Parathyroid adenoma (tissue), 2 donors: ENCODE results near the gene CCL20.

ENCODE experiments used
- H2AFZ ChIP-seq: fragments of 300-600 bp; sonication (generic); one replicate; pipeline ENCODE4 v1.7.0; 2017; ENCODE audit warnings: antibody characterized with exemption, mild to moderate bottlenecking
- H3K27ac ChIP-seq: fragments of 300-600 bp; sonication (generic); one replicate; pipeline ENCODE4 v1.7.0; 2017
- H3K27me3 ChIP-seq: fragments of 300-600 bp; sonication (generic); one replicate; pipeline ENCODE4 v1.7.0; 2017; ENCODE audit warnings: low read length; ENCODE audit not compliant: control insufficient read depth, insufficient read depth
- H3K36me3 ChIP-seq: fragments of 300-600 bp; sonication (generic); one replicate; pipeline ENCODE4 v1.7.0; 2017; ENCODE audit warnings: low read length; ENCODE audit not compliant: control insufficient read depth, insufficient read depth
- H3K4me1 ChIP-seq: fragments of 300-600 bp; sonication (generic); one replicate; pipeline ENCODE4 v1.7.0; 2017; ENCODE audit warnings: control low read depth
- H3K4me2 ChIP-seq: fragments of 300-600 bp; sonication (generic); one replicate; pipeline ENCODE4 v1.7.0; 2017; ENCODE audit warnings: low read length
- H3K4me3 ChIP-seq: fragments of 300-600 bp; sonication (generic); one replicate; pipeline ENCODE4 v1.7.0; 2017; ENCODE audit warnings: low read depth, low read length
- H3K79me2 ChIP-seq: fragments of 300-600 bp; sonication (generic); one replicate; pipeline ENCODE4 v1.7.0; 2017; ENCODE audit warnings: control low read depth
- H3K9ac ChIP-seq: fragments of 300-600 bp; sonication (generic); one replicate; pipeline ENCODE4 v1.7.0; 2017; ENCODE audit warnings: mild to moderate bottlenecking
- H3K9me3 ChIP-seq: fragments of 300-600 bp; sonication (generic); one replicate; pipeline ENCODE4 v1.7.0; 2017; ENCODE audit warnings: low read length; ENCODE audit not compliant: control insufficient read depth
- TF ChIP-seq, protein P1 (sequence below): fragments of 300-600 bp; sonication (generic); IDR thresholded peaks from one replicate; pipeline ENCODE4 v1.7.0; 2017; ENCODE audit warnings: antibody characterized with exemption, mild to moderate bottlenecking
- donor health status: primary hyperparathyroidism.

CCL20 gene

DNA sequence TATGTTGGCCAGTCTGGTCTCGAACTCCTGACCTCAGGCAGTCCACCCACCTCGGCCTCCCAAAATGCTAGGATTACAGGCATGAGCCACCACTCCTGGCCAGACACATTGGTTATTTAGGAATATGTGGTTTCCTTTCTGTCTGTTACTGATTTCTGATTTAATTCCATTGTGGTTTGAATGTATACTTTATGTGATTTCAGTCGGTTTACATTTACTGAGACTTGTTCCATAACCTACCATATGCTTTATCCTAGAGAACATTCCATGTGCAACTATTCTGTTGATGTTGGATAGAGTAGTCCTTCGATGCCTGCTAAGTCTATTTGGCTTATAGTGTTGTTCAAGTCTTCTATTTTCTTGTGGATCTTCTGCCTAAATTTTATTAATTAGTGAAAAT is 1.6 kb upstream of the CCL20 start:
- Histone ChIP-seq H3K4me1 (no peaks in the 10 kb centered on the region), H3K4me2 (no peak overlapping the region), H3K27me3 (no peaks in the 10 kb centered on the region), H3K36me3 (no peaks in the 10 kb centered on the region), H3K79me2 (no peaks in the 10 kb centered on the region), H3K27ac (no peak overlapping the region), H3K4me3 (no peak overlapping the region), H2AFZ (no peak overlapping the region), H3K9ac (no peak overlapping the region), H3K9me3 (no peaks in the 10 kb centered on the region)
- TF ChIP-seq, protein P1, sequence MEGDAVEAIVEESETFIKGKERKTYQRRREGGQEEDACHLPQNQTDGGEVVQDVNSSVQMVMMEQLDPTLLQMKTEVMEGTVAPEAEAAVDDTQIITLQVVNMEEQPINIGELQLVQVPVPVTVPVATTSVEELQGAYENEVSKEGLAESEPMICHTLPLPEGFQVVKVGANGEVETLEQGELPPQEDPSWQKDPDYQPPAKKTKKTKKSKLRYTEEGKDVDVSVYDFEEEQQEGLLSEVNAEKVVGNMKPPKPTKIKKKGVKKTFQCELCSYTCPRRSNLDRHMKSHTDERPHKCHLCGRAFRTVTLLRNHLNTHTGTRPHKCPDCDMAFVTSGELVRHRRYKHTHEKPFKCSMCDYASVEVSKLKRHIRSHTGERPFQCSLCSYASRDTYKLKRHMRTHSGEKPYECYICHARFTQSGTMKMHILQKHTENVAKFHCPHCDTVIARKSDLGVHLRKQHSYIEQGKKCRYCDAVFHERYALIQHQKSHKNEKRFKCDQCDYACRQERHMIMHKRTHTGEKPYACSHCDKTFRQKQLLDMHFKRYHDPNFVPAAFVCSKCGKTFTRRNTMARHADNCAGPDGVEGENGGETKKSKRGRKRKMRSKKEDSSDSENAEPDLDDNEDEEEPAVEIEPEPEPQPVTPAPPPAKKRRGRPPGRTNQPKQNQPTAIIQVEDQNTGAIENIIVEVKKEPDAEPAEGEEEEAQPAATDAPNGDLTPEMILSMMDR: no peak

DNA sequence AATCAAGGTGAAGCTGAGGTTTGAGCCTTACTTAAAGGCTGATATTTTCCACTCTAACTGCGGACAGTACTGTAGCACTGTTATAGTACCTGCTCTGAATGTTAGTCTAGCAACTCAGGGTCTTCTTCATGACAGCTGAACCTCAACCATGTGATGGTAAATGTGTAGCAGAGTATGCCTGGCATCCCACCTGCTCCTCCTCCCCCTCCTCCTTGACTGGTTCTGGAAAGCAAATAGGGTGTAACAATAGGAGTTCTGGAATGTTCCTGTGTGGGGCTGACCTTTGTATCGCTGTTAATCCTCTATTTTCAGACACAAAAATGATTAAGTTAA is 447 bp upstream of the CCL20 start:
- no peaks in the 10 kb centered on the region for H3K79me2 ChIP-seq
- H3K4me3 ChIP-seq: no peak overlapping the region
- TF ChIP-seq, protein P1: no peak
- H3K9me3 ChIP-seq: no peaks in the 10 kb centered on the region
- H3K36me3 ChIP-seq: no peaks in the 10 kb centered on the region
- no peak overlapping the region for H2AFZ ChIP-seq
- H3K27me3 ChIP-seq: no peaks in the 10 kb centered on the region
- H3K4me2 ChIP-seq: no peak overlapping the region
- H3K4me1 ChIP-seq: no peaks in the 10 kb centered on the region
- no peak overlapping the region for H3K27ac ChIP-seq
- H3K9ac ChIP-seq: no peak overlapping the region

DNA sequence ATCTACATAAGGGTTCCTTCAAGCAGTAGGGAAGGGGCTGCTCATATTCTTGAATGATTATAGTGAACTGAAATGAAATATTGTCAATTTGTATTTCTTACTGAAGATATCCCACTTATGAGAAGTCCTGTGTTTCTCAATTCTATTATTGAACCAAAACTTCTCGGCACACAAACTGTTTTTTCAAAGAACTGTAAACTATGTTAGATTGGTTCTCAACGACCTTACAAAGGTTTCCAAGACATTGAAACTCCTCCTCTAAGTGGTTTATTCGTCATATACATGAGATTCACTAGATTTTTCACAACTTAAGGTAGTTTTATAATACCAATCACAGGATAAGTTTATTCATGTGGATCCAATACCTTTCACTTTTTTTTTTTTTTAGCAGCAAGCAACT is 1.4 kb downstream of the CCL20 start:
- Histone ChIP-seq H3K27me3 (no peaks in the 10 kb centered on the region), H3K79me2 (no peaks in the 10 kb centered on the region), H3K36me3 (no peaks in the 10 kb centered on the region), H2AFZ (no peak overlapping the region), H3K27ac (no peak overlapping the region), H3K4me2 (no peak overlapping the region), H3K4me1 (no peaks in the 10 kb centered on the region), H3K4me3 (no peak overlapping the region), H3K9me3 (no peaks in the 10 kb centered on the region), H3K9ac (no peak overlapping the region)
- TF ChIP-seq, protein P1: no peak

DNA sequence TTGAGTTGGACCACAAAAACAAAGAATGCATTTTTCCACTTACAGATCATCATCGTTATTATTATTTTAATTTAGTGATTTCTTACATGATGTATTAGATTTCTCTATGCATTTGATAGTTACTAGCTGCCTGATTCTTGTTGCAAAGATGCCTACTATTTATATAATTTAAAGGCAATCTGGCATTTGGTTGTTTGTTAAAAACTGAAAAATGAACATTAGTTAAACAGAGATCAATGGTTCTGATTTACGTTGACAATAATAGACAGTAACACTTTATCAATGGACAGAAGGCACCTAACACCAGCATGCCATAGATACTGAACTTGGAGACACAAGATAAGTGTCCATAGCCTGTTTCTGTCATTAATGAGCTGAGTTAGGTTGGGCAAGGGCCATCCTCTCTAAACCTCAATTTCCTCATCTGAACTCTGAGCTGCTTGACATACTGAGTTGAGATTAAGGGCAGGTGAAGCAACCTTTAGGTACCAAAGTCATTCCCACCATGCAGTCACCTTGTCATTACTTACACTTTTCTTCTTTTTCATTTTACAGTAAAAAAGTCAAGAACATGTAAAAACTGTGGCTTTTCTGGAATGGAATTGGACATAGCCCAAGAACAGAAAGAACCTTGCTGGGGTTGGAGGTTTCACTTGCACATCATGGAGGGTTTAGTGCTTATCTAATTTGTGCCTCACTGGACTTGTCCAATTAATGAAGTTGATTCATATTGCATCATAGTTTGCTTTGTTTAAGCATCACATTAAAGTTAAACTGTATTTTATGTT is 3.1 kb downstream of the CCL20 start:
- Histone ChIP-seq H3K27me3 (no peaks in the 10 kb centered on the region), H2AFZ (no peak overlapping the region), H3K9me3 (no peaks in the 10 kb centered on the region), H3K4me3 (no peak overlapping the region), H3K27ac (no peak overlapping the region), H3K4me1 (no peaks in the 10 kb centered on the region), H3K9ac (no peak overlapping the region), H3K36me3 (no peaks in the 10 kb centered on the region), H3K4me2 (no peak overlapping the region), H3K79me2 (no peaks in the 10 kb centered on the region)
- TF ChIP-seq, protein P1: no peak

DNA sequence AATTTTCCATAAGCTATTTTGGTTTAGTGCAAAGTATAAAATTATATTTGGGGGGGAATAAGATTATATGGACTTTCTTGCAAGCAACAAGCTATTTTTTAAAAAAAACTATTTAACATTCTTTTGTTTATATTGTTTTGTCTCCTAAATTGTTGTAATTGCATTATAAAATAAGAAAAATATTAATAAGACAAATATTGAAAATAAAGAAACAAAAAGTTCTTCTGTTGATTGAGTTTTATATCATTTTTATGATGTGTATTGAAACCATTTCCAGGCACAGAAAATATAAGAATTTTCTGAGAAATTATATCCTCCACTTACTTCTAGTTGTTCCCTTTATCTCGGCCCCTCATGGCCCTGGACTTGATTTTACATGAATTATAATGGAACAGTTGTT is 3.7 kb downstream of the CCL20 start:
- Histone ChIP-seq H3K36me3 (no peaks in the 10 kb centered on the region), H3K9ac (no peak overlapping the region), H3K27me3 (no peaks in the 10 kb centered on the region), H3K9me3 (no peaks in the 10 kb centered on the region), H3K4me3 (no peak overlapping the region), H2AFZ (no peak overlapping the region), H3K4me2 (no peak overlapping the region), H3K4me1 (no peaks in the 10 kb centered on the region), H3K27ac (no peak overlapping the region), H3K79me2 (no peaks in the 10 kb centered on the region)
- TF ChIP-seq, protein P1: no peak
